SW 1271 (cell line): ENCODE measurements around the gene CRYGA.
"Not testable (repeated sequence)": the region's sequence is repeated elsewhere in the genome, so short reads cannot be mapped to it uniquely, and the experiment has no call there.

Experiments
- DNase-seq, 2 experiments: peaks; one replicate each; lab custom pipeline; 2025; lab: John Stamatoyannopoulos, UW

Gene CRYGA

DNA sequence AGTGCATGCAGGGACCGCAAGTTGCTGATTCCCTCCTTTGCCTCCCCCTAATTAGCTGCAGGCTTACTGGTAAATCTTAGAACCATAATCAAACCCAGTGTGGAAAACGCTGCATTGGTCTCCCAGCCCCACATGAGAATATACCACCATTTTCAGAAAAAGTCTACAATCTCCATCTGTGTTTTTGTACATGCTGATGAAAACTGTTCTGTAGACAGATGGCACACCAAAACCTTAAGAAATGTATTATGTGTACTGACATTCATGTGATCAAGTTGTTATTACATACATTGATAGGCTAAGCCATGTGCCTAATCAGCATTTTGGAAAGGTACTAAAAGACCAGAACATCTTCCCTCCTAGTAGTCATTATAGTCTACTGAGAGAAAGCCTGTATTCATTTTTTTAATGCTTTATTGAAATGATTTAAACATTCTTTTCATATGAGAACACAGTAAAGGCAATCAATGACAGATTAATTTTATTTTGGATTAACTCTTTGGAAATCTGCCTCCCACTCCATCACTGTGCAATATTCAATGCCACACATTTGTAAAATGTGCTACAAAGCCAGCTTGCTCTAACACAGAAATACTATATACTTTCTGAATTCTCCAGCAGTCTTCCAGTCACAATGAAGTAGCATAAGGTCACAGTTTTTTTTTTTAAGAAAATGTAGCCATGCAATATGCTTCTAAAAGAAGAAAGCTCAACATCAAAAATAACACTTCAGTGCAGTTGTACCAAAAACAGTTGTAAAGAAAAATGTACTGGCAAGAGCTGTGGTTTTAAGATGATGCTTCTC, 1.8 kb upstream of the CRYGA start:
- DNase-seq: no peak

GRCh38 chr2:208156439-208156838, 7.0 kb downstream of the CRYGA start:
- DNase-seq: no peak

DNA sequence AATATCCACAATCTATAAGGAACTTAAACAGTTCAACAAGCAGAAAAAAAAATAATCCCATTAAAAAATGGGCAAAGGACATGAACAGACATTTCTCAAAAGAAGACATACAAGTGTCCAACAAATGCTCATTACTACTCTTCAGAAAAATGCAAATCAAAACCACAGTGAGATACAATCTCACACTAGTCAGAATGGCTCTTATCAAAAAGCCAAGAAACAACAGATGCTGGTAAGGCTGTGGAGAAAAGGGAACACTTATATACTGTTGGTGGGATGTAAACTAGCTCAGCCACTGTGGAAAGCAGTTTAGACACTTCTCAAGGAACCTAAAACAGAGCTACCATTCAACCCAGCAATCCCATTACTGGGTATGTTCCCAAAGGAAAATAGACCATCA, 10.2 kb downstream of the CRYGA start:
- DNase-seq: no peak

DNA sequence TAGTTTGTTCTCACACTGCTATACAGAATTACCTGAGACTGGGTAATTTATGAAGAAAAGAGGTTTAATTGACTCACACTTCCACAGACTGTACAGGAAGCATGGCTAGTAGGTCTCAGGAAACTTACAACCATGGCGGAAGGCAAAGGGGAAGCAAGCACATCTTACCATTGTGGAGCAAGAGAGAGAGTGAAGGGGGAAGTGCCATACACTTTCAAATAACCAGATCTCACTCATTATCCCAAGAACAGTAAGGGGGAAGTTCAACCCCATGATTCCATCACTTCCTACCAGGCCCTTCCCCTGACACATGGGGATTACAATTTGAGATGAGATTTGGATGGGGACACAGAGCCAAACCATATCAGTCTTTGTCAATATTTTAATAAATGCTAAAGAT, 12.4 kb downstream of the CRYGA start:
- no peak for DNase-seq

DNA sequence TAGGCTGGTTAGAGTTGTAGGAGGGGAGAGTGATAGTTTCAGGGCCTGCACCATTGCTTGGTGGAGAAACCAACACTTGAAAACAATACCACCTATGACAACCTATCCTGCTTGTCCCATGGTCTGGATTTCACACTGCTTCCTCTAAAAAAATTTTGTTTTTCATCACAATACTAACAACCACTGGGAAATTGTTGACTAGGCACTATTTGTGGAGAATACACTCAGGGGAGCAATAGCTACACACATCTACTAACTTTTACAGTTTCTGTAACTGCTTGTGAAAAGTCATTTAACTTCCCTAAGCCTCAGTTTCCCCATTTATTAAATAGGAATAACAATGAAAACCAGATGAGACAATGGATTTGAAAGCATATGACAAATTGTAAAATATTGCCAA, 13.3 kb downstream of the CRYGA start:
- DNase-seq: no peak

DNA sequence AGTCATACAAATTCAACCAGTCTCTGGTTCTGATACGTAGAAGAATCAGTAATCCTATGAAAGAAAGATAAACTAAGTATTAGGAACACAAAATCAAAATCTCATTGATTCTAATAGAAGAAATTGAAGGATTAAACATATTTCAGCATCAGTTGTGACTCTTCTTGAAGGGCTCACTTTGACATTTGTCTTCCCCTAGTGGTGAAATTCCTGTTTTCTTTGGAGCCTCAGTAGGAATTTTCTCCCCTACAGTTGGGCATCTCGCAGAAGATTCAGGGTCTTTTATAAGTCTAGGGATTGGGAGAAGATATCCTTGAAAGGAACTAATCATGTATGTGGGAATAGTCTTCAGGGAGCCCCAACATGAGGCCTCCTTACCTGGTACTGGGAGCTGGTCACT, 14.6 kb downstream of the CRYGA start:
- DNase-seq: no peak

DNA sequence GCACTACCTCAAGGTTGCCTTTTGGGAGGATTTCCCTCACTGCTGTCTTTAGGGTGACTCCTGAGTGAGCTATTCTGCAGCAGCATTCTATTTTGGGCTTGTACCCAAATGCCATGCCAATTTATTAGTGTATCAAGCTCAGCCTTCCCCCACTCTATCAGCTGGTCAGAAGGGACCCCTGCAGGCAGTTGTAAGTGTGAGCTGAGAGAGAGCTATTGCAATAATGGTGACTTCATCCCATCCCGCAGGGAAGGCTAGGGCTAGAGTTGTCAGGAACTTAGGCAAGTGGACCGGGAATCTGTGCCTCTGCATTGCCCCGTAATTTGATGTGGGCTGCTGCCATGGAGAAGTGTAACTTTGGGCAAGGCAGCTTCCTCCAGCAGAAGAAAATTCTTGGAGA, 15.6 kb downstream of the CRYGA start:
- no peak for DNase-seq

DNA sequence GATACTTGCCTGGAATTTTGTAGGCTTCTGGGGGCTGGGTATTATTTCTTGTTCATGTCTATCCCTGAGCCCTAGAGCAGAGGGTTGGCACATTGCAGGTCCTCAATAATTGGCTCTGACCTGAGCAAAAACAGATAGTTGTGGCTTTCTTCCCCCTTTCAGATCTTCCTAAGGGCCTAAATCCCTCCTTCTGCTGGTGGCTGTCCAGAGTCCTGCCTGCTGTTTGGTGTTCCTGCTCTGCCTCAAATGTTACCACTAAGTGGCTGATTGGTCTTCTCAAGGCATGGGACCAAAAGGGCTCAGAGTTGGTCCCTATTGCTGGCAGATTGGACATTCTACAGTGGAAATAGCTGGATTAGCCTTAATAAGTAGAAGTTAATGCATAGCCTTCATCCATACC, 16.4 kb downstream of the CRYGA start:
- DNase-seq: no peak

- DNase-seq: no peak
These were observed 17.4 kb downstream of the CRYGA start, which contains the start of gene CRYGB for GRCh38 chr2:208146006-208146405. Gene CRYGB (minus strand): TSS chr2:208146158. CDS start chr2:208146120, 38 bp downstream.

DNA sequence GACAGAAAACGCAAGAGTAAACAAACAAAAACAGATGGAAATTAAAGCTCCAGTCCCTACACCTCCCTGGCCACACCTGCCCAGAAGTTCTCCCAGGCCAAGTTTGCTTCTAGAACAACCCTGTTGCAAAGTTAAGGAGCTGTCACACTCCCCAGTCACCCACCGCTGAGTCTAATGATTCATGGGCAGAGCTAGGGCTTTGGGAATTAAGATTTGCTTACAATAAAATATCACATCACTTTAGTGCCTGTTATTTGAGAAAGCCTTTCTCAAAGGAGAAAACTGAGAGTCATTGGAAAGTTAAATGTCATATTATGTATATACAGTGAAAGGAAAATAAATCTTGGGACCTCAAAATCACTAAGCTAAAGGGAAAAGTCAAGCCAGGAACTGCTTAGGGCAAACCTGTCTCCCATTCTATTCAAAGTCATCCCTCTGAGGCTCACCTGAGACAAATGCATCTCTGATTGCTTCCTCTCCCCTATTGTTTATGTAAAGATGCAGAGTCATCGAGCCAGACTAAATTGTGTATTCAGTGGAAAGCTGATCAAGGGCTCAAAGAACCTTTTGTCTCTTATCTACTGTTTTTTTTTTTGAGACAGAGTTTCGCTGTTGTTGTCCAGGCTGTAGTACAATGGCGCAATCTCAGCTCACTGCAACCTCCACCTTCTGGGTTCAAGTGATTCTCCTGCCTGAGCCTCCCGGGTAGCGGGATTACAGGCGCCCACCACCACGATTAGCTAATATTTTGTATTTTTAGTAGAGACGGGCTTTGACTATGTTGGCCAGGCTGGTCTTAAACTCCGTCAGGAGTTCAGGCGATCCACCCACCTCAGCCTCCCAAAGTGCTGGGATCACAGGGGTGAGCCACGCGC, 20.2 kb downstream of the CRYGA start:
- no peak for DNase-seq

- no peak for DNase-seq
These were observed 21.0 kb downstream of the CRYGA start for GRCh38 chr2:208142240-208142924.

GRCh38 chr2:208139447-208139846, 23.9 kb downstream of the CRYGA start:
- no peak for DNase-seq

DNA sequence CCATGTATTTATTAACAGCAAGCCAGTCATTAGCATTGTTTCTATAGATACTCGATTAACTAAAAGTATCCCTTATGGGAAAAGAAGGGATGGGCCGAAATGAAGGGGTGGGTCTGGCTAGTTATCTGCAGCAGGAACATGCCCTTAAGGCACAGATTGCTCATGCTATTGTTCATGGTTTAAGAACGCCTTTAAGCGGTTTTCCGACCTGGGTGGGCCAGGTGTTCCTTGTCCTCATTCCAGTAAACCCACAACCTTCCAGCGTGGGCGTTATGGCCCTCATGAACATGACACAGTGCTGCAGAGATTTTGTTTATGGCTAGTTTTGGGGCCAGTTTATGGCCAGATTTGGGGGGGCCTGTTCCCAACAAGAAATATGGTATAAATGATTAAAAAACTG, 25.1 kb downstream of the CRYGA start:
- DNase-seq: not testable (repeated sequence)

DNA sequence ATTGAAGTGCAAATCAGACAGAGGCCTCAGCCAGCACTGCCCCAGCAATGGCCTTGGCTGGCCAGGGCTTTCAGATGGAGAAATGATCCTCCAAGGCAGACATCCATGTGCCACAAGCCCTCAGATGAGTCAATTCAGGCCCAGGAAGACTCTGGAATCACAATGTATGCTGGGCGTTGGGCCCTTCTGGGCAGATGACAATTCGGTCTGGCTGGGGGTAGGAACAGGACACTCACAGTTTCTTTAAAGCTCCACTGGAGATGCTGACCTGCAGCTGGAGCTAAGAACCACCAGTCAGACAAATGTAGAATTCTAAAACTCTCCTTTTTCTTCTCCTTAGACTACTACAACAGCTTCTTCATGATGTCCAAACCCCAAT, 26.7 kb downstream of the CRYGA start:
- no peak for DNase-seq

GRCh38 chr2:208135794-208136715, 27.3 kb downstream of the CRYGA start:
- DNase-seq: no peak

- no peak for DNase-seq
These were observed 28.3 kb downstream of the CRYGA start for GRCh38 chr2:208134928-208135586.

GRCh38 chr2:208130712-208131110, 32.7 kb downstream of the CRYGA start:
- no peak for DNase-seq

GRCh38 chr2:208129744-208130711, 33.4 kb downstream of the CRYGA start, which contains the start of gene CRYGC:
Gene CRYGC (minus strand): TSS chr2:208129828. CDS start chr2:208129792, 36 bp downstream.
- peak in 1 of 2 experiments; percentile 10 for DNase-seq

DNA sequence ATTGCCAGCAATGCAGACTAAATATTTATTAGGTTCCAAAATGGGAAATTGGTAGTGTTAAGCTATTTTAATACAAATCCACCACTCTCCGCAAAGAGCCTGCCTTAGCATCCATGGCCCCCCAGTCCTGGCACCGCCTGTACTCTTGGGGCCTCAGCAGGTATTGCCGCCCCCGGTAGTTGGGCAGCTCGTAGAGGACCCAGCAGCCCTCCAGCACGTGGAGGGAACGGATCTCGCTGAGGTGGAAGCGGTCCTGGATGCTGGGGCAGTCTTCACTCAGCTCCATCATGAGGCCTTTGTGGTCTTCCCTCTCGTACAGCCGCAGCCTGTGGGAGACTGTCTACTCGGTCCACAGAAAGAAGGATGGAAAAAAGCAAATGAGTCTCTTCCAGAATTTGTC, 35.3 kb downstream of the CRYGA start:
- no peak for DNase-seq

DNA sequence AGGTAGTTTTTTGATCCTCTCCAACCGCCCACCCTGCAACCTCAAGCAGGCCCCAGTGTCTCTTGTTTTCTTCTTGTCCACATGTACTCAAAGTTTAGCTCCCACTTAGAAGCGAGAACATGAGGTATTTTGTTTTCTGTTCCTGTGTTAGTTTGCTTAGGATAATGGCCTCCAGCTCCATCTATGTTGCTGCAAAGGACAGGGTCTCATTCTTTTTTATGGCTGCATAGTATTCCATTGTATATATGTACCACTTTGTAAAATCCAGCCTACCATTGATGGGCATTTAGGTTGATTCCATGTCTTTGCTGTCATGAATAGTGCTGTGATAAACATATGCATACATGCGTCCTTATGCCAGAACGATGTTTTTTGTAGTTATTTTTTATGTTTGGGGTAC, 36.3 kb downstream of the CRYGA start:
- no peak for DNase-seq
